Measurements from ENCODE around the gene GRK4.

Gene GRK4

DNA sequence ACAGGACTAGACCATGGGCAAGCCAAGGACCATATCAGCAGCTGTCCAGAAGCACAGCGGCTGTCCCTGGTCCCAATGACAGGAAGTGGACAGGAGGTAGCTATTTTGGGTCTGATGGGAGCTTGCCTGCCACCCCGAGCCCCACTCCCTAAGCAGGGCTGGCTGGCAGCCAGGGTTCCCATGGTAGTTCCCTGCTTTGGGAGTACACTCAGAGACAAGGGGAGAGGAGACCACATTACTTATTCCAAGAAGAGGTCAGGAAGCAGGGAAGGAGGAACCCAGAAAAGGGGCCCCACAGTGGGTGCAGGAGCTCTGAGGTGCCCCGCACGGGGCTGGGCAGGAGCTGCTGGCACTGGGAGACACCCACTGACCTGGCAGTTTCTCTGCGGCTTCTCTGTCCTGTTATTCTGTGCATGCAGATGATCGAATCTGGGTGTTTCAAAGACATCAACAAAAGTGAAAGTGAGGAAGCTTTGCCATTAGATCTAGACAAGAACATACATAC lies 74.6 kb downstream of the GRK4 start:
- Histone ChIP-seq H3K36me3 (ENCODE audit: insufficient read depth, low read length) (no peaks in the 10 kb centered on the region), H3K4me1 (ENCODE audit: insufficient read depth, low read length) (no peaks in the 10 kb centered on the region), H3K9ac (ENCODE audit: low read depth, low read length) (no peak overlapping the region), H3K27me3 (ENCODE audit: insufficient read depth, low read length) (peaks cover 16% of the 10 kb centered on the region; the same call in 1 of the 2 replicates), H3K27ac (ENCODE audit: low read depth, low read length) (no peak overlapping the region), H3K4me3 (ENCODE audit: low read length) (no peak overlapping the region), H3K9me3 (ENCODE audit: insufficient read depth, low read depth, low read length) (no peaks in the 10 kb centered on the region)
- WGBS, result 93% methylated on average over 6 of the region's 6 CpGs

DNA sequence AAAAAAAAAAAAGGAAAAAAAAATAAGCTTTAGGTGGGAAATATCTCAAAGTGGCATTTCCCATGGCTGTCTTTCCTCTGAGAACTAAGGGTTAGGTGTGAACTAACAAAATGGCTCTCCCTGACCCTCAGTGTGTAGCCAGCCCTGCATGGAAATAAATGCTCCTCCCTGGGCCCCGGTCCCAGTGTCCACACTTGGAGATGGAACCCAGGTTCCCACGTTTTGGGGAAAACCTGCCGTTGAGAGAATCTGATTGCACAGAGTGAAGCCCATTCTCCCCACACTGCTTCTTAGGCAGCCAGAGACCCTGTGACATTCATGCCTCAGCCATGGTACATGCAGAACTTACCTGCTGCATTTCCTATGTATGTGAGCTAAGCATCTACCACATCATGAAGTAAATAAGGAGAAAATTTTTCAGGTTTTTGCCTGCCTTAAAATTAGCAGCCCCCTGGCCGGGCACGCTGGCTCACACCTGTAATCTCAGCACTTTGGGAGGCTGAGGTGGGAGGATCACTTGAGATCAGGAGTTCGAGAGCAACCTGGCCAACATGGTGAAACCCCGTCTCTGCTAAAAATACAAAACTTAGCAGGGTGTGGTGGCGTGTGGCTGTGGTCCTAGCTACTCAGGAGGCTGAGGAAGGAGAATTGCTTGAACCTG lies 76.5 kb downstream of the GRK4 start:
- Histone ChIP-seq H3K27me3 (ENCODE audit: insufficient read depth, low read length) (peaks cover 16% of the 10 kb centered on the region; the same call in 1 of the 2 replicates), H3K36me3 (ENCODE audit: insufficient read depth, low read length) (no peaks in the 10 kb centered on the region), H3K9me3 (ENCODE audit: insufficient read depth, low read depth, low read length) (no peaks in the 10 kb centered on the region), H3K27ac (ENCODE audit: low read depth, low read length) (no peak overlapping the region), H3K4me1 (ENCODE audit: insufficient read depth, low read length) (no peaks in the 10 kb centered on the region), H3K4me3 (ENCODE audit: low read length) (no peak overlapping the region), H3K9ac (ENCODE audit: low read depth, low read length) (no peak overlapping the region)
- WGBS, result 89% methylated on average over 8 of the region's 8 CpGs

DNA sequence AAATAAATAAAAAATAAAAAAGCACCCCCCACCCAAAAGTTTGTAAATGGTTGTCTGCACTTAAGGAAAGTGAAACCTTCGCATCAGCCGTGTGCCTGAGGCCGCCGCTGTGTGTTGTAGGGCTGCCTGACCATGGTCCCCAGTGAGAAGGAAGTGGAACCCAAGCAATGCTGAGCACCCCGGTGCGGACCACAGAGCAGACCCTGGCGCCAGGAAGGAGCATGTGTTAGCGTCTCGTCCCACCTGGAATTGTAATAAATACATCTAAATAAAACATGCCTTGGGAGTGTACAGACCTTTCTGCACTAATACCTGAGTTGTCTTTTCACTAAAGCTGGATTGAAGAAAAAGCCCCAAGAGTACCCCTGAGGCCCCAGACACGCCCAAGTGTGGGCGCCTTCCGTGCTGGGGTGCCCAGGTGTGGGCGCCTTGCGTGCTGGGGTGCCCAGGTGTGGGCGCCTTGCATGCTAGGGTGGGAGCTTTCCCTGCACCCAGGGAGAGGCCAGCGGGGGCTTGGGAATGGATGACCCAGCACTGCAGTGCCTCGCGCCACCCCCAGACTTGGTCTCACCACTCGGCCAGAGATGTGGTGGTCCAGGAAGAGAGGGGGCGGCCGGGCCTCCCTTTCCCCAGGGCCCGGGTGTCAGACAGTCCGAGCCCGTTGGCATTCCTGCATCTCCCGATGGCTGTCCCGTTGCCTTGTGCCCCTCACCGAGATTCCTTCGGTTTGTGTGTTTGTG lies 77.3 kb downstream of the GRK4 start:
- WGBS, result 91% methylated on average over 28 of the region's 28 CpGs
- no peaks in the 10 kb centered on the region for H3K9me3 ChIP-seq (ENCODE audit: insufficient read depth, low read depth, low read length)
- H3K36me3 ChIP-seq (ENCODE audit: insufficient read depth, low read length), result no peaks in the 10 kb centered on the region
- no peaks in the 10 kb centered on the region for H3K4me1 ChIP-seq (ENCODE audit: insufficient read depth, low read length)
- peaks cover 16% of the 10 kb centered on the region; the same call in 1 of the 2 replicates for H3K27me3 ChIP-seq (ENCODE audit: insufficient read depth, low read length)
- no peak overlapping the region for H3K4me3 ChIP-seq (ENCODE audit: low read length)
- H3K27ac ChIP-seq (ENCODE audit: low read depth, low read length), result no peak overlapping the region
- no peak overlapping the region for H3K9ac ChIP-seq (ENCODE audit: low read depth, low read length)

DNA sequence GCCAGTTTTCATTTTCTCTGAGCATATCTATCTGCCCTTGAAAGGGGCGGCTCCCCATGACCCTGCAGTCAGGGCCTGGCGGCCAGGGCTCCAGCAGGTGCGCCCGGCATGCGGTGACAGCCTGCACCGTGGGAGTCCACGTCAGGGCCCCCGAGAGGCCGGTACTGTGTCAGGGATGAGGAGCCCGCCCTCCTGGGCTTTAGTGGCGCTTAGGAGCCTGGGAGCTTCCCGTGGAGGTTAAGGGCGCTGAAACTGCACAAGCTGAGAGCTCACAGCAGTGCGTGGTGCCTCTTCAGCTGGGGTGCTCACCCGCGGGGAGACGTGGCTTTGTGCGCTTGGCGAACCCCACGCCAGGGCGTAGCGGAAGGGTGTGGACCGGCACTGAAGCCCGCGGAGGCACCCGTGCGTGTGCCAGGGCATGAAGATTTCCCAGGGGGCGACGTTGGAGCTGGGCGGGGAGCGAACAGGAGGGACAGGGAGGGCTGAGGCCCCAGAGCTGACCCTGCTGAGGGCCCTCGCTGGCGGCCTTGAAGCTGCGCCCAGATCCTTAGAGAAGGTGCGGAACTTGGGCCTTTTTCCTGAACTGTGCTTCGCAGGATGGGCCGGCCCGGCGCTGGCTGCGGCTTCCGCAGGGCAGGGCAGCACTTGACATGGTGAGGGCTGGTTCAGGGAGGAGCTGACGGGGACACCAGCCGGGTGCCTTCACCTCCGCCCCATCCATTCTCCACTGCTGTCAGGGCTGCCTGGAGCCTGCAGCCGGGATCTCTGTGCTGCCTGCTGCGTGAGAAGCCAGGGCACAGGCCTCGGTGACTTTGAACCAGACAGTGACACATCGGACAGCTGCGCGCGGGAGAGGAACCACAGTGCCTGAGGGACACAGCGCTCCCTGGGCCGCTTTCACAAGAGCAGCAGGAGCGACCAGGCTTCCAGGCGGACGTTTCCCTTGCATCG lies 78.1 kb downstream of the GRK4 start:
- H3K4me3 ChIP-seq (ENCODE audit: low read length), result peak overlapping the region; percentile 4; the same call in 1 of the 2 replicates
- H3K27ac ChIP-seq (ENCODE audit: low read depth, low read length), result no peak overlapping the region
- peaks cover 16% of the 10 kb centered on the region; the same call in 1 of the 2 replicates for H3K27me3 ChIP-seq (ENCODE audit: insufficient read depth, low read length)
- H3K9ac ChIP-seq (ENCODE audit: low read depth, low read length), result no peak overlapping the region
- no peaks in the 10 kb centered on the region for H3K4me1 ChIP-seq (ENCODE audit: insufficient read depth, low read length)
- no peaks in the 10 kb centered on the region for H3K9me3 ChIP-seq (ENCODE audit: insufficient read depth, low read depth, low read length)
- H3K36me3 ChIP-seq (ENCODE audit: insufficient read depth, low read length), result no peaks in the 10 kb centered on the region
- 72% methylated on average over 57 of the region's 57 CpGs for WGBS

DNA sequence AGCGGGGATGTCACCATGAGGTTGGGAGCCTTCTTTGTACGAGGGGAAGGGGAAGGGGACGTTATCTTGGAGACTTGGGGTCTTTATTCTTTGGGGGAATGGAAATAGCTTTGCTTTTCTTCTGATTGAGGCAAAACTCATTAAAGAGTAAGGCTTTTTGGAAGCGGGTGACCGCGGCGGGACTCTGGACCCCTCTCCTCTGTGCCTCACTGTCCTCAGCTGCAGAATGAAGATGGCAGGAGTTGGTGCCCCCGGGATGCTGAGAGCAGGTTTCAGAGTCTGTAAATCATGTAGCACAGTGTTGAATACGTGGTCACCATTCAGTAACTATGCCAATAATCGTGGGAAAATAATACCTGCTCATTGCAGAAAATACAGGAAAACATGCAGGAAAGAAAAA lies 78.9 kb downstream of the GRK4 start:
- Histone ChIP-seq H3K9me3 (ENCODE audit: insufficient read depth, low read depth, low read length) (no peaks in the 10 kb centered on the region), H3K27ac (ENCODE audit: low read depth, low read length) (no peak overlapping the region), H3K4me3 (ENCODE audit: low read length) (0 out of 2 replicates have a peak overlapping the region, but pooled peaks have one; percentile 4), H3K4me1 (ENCODE audit: insufficient read depth, low read length) (no peaks in the 10 kb centered on the region), H3K27me3 (ENCODE audit: insufficient read depth, low read length) (peaks cover 16% of the 10 kb centered on the region; the same call in 1 of the 2 replicates), H3K9ac (ENCODE audit: low read depth, low read length) (no peak overlapping the region), H3K36me3 (ENCODE audit: insufficient read depth, low read length) (no peaks in the 10 kb centered on the region)
- 81% methylated on average over 10 of the region's 10 CpGs for WGBS

DNA sequence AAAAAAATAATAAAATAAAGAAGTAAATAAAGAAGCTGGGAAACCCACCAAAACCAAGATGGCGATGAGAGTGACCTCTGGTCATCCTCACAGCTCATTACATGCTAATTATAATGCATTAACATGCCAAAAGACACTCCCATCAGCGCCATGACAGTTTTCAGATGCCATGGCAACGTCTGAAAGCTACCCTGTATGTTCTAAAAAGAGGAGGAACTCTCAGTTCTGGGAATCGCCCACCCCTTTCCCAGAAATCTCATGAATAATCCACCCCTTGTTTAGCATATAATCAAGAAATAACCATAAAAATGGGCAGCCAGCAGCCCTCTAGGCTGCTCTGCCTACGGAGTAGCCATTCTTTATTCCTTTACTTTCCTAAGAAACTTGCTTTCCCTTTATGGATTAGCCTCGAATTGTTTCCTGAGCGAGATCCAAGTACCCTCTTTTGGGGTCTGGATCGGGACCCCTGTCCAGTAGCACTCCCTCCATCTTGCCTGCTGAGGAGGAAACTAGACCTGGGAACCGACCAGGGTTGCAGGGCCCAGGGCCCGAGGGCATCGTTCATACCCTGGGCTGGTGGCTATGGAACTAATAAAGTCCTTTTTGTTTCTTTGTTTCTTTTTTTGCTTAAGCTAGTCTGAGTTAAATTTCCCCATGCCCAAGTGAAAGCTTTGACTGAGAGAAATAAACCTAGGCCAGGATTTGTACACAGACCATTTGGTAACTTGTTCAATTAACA lies 80.1 kb downstream of the GRK4 start:
- Histone ChIP-seq H3K4me1 (ENCODE audit: insufficient read depth, low read length) (no peaks in the 10 kb centered on the region), H3K9ac (ENCODE audit: low read depth, low read length) (no peak overlapping the region), H3K27ac (ENCODE audit: low read depth, low read length) (no peak overlapping the region), H3K9me3 (ENCODE audit: insufficient read depth, low read depth, low read length) (no peaks in the 10 kb centered on the region), H3K36me3 (ENCODE audit: insufficient read depth, low read length) (no peaks in the 10 kb centered on the region), H3K27me3 (ENCODE audit: insufficient read depth, low read length) (peaks cover 16% of the 10 kb centered on the region; the same call in 1 of the 2 replicates), H3K4me3 (ENCODE audit: low read length) (no peak overlapping the region)
- 86% methylated on average over 11 of the region's 11 CpGs for WGBS

DNA sequence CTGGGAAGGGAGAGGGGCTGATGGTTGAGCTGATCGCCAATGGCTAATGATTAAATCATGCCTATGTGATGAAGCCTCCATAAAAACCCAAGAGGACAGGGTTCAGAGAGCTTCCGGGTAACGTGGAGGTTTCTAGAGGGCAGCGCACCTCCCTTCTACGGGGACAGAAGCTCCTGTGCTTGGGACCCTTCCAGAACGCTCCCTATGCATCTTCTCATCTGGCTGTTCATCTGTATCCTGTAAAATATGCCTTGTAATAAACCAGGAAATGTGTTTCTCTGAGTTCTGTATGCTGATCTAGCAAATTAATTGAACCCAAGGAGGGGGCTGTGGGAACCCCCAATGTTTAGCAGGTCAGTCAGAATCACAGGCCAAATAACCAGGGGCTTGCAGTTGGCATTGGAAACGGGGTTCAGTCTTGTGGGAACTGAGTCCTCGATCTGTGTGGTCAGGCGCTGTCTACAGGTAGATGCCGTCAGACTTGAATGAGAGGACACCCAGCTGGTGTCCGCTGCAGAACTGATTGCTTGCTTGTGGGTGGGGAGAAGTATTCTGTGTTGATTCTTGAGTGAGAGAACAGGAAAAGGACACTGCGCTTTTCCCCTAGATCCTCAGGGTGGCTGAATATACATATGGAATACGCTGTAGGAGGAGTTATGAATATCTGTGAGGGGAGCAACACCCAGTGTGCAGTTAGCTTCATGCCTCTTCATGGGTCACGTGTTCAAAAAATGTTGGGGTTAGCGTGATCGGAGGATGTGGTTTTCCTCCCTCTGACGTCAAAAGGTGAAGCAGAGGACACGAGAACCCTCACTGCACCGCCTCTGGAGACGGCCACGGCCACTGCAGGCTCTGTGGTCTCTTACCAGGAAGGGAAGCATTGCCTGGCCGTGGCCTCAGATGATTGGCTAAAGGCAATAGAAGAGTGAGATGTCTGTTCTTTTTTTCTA lies 81.8 kb downstream of the GRK4 start:
- Histone ChIP-seq H3K4me1 (ENCODE audit: insufficient read depth, low read length) (no peaks in the 10 kb centered on the region), H3K9ac (ENCODE audit: low read depth, low read length) (no peak overlapping the region), H3K4me3 (ENCODE audit: low read length) (no peak overlapping the region), H3K36me3 (ENCODE audit: insufficient read depth, low read length) (no peaks in the 10 kb centered on the region), H3K27ac (ENCODE audit: low read depth, low read length) (no peak overlapping the region), H3K9me3 (ENCODE audit: insufficient read depth, low read depth, low read length) (no peaks in the 10 kb centered on the region), H3K27me3 (ENCODE audit: insufficient read depth, low read length) (peaks cover 16% of the 10 kb centered on the region; the same call in 1 of the 2 replicates)
- WGBS, result 92% methylated on average over 22 of the region's 22 CpGs

DNA sequence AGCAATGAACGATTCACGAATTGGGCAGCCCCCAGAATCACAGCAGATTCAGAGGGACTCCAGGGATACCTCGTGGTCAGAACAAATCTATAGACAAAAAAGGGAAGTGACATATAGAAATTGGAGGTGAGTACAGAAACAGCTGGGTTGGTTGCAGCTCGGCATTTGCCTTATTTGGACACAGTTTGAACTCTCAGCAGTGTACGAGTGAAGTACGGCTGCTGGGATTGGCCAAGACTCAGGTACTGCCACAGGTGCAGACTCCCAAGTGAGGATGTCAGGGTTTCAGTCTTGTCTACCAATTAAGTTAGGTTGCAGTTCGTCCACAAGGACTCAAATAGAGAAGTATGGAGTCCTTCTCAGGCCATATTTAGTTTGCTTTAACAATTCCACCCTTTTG lies 82.8 kb downstream of the GRK4 start:
- H3K9ac ChIP-seq (ENCODE audit: low read depth, low read length), result no peak overlapping the region
- no peak overlapping the region for H3K27ac ChIP-seq (ENCODE audit: low read depth, low read length)
- H3K9me3 ChIP-seq (ENCODE audit: insufficient read depth, low read depth, low read length), result no peaks in the 10 kb centered on the region
- H3K4me1 ChIP-seq (ENCODE audit: insufficient read depth, low read length), result no peaks in the 10 kb centered on the region
- 90% methylated on average over 7 of the region's 7 CpGs for WGBS
- H3K27me3 ChIP-seq (ENCODE audit: insufficient read depth, low read length), result peaks cover 14% of the 10 kb centered on the region; the same call in 1 of the 2 replicates
- no peak overlapping the region for H3K4me3 ChIP-seq (ENCODE audit: low read length)
- H3K36me3 ChIP-seq (ENCODE audit: insufficient read depth, low read length), result no peaks in the 10 kb centered on the region

DNA sequence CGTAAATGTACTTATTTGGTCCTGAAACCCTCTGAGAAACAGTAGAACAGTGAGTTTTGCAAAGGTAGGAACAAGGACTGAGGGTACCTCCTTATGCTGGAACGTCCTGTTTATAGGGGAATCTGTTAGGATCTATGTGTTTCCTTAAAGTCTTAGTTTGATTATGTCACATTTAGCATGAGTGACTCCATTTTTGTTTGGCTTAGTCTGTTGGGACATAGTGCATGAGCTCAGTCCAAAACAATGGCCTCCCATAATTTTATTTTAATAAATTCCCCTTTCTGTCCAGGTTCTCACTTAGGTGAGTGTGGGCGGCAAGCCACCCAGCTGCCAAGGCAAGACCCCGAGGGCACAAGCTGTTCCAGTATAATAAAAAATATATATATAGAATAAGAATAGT lies 83.3 kb downstream of the GRK4 start:
- Histone ChIP-seq H3K4me3 (ENCODE audit: low read length) (no peak overlapping the region), H3K4me1 (ENCODE audit: insufficient read depth, low read length) (no peaks in the 10 kb centered on the region), H3K27ac (ENCODE audit: low read depth, low read length) (no peak overlapping the region), H3K9me3 (ENCODE audit: insufficient read depth, low read depth, low read length) (no peaks in the 10 kb centered on the region), H3K36me3 (ENCODE audit: insufficient read depth, low read length) (no peaks in the 10 kb centered on the region), H3K9ac (ENCODE audit: low read depth, low read length) (no peak overlapping the region), H3K27me3 (ENCODE audit: insufficient read depth, low read length) (peaks cover 10% of the 10 kb centered on the region; the same call in 1 of the 2 replicates)
- 90% methylated on average over 3 of the region's 4 CpGs for WGBS

Data from HUES64 (cell line).